Brain microvascular endothelial cell (primary cell): ENCODE measurements around the gene DCPS.
"Not testable (repeated sequence)": the region's sequence is repeated elsewhere in the genome, so short reads cannot be mapped to it uniquely, and the experiment has no call there.

Source experiments
- DNase-seq: peaks from one replicate; pipeline ENCODE4 v3.0.0-alpha.2; 2020
- H3K27ac ChIP-seq: fragments of 250-450 bp; sonication (Bioruptor Pico); 2 replicates; pipeline ENCODE4 v1.5.1; 2020; ENCODE audit warnings: mild to moderate bottlenecking, moderate library complexity
- H3K27me3 ChIP-seq: fragments of 250-450 bp; sonication (Bioruptor Pico); replicated peaks from 2 replicates; pipeline ENCODE4 v1.5.1; 2020; ENCODE audit warnings: mild to moderate bottlenecking
- H3K36me3 ChIP-seq: fragments of 250-450 bp; sonication (Bioruptor Pico); replicated peaks from 2 replicates; pipeline ENCODE4 v1.5.1; 2020; ENCODE audit warnings: mild to moderate bottlenecking
- H3K4me3 ChIP-seq: 2 replicates; pipeline ENCODE4 v1.5.1; 2011; ENCODE audit warnings: low read depth, mild to moderate bottlenecking, control low read depth, low read length, moderate library complexity
- in situ Hi-C: cut with HindIII; loops from 2 replicates; pipeline ENCODE4 v1.10.0; 2017; ENCODE audit warnings: low sequenced_read_pairs, low pct_ligation_motif_present
- TF ChIP-seq, protein P1 (sequence below): IDR thresholded peaks from 2 replicates; pipeline ENCODE4 v1.5.1; 2011; ENCODE audit warnings: low read depth, mild to moderate bottlenecking, moderate library complexity, low read length, control low read depth, inconsistent platforms; ENCODE audit errors: missing control alignments

DCPS gene

DNA sequence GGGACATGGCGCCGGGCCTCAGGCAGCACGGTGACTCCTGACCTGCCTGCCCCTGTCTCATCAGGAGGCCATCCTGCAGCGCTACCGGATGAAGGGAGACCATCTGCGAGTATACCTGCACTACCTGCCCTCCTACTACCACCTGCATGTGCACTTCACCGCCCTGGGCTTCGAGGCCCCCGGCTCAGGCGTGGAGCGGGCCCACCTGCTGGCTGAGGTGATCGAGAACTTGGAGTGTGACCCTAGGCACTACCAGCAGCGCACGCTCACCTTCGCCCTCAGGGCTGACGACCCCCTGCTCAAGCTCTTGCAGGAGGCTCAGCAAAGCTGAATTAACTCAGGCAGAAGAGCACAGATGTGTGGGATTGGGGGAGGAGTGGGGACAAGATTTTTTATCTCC is 41.4 kb downstream of the DCPS start:
- no peak overlapping the region for H3K27ac ChIP-seq
- DNase-seq: no peak
- H3K36me3 ChIP-seq: no peaks in the 10 kb centered on the region
- in situ Hi-C loops: no loop called here
- no peaks in the 10 kb centered on the region for H3K27me3 ChIP-seq
- TF ChIP-seq, protein P1, sequence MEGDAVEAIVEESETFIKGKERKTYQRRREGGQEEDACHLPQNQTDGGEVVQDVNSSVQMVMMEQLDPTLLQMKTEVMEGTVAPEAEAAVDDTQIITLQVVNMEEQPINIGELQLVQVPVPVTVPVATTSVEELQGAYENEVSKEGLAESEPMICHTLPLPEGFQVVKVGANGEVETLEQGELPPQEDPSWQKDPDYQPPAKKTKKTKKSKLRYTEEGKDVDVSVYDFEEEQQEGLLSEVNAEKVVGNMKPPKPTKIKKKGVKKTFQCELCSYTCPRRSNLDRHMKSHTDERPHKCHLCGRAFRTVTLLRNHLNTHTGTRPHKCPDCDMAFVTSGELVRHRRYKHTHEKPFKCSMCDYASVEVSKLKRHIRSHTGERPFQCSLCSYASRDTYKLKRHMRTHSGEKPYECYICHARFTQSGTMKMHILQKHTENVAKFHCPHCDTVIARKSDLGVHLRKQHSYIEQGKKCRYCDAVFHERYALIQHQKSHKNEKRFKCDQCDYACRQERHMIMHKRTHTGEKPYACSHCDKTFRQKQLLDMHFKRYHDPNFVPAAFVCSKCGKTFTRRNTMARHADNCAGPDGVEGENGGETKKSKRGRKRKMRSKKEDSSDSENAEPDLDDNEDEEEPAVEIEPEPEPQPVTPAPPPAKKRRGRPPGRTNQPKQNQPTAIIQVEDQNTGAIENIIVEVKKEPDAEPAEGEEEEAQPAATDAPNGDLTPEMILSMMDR: no peak
- H3K4me3 ChIP-seq: no peak overlapping the region

DNA sequence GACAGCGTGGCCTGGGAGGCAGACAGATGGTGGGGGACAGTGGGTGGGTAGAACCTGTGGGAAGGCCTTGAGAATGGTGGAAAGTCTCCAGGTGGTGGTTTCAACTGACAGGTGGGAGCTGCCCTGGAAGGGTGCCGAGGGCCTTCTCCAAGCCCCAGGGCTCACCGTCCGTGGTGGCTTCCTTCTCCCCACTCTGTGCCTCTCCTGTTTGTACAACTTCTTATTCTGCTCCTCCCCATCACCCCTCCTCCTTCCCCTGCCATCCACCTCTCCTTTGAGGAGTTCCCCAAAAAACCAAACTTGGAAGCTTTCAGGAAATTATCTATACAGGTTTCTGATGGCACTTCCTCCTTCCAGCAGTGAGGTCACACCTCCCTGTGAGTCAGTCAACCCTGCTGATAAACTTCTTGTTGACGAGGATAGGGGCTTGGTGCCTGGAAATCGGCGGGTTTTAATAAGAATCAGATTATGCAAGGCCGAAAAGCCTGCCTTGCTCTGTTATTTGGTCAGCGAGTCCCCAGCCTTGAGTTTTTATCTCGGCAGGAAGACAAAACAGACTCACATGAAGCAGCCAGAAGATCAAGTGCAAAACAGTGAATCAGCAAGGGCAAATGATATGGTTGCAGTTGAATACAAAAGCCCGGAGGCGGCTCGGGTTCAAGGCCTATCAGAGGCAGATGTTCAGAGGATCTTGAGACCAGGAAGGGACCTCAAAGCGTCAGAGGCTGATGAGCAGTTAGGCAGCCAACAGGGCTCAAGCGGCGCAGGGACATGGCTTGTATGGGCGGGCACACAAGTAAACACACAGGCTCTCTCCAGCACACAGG is 42.1 kb downstream of the DCPS start:
- no peak overlapping the region for H3K4me3 ChIP-seq
- no peaks in the 10 kb centered on the region for H3K27me3 ChIP-seq
- in situ Hi-C loops: no loop called here
- no peaks in the 10 kb centered on the region for H3K36me3 ChIP-seq
- H3K27ac ChIP-seq: peak overlapping the region; percentile 72
- TF ChIP-seq, protein P1: no peak
- DNase-seq: peak; percentile 74

DNA sequence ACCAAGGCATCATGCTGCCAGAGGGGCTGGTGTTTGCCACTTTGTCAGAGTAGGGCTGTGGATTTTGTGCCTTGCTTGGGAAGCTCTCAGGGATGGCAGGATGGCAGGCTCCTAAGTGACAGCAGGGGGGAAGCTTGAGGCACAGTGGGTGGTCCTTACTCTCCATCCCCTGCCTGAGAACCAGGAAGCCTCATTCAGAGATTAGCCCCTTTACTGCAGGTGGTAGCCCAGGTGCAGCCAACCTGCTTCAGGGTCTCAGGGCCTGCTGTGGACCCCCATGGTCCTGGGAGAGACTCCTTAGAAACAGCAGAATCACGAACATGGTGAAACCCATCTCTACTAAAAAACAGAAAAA is 42.7 kb downstream of the DCPS start:
- no peaks in the 10 kb centered on the region for H3K27me3 ChIP-seq
- no peak overlapping the region for H3K4me3 ChIP-seq
- no peak for DNase-seq
- no peaks in the 10 kb centered on the region for H3K36me3 ChIP-seq
- in situ Hi-C loops: no loop called here
- peak overlapping the region; percentile 72 for H3K27ac ChIP-seq
- TF ChIP-seq, protein P1: no peak

DNA sequence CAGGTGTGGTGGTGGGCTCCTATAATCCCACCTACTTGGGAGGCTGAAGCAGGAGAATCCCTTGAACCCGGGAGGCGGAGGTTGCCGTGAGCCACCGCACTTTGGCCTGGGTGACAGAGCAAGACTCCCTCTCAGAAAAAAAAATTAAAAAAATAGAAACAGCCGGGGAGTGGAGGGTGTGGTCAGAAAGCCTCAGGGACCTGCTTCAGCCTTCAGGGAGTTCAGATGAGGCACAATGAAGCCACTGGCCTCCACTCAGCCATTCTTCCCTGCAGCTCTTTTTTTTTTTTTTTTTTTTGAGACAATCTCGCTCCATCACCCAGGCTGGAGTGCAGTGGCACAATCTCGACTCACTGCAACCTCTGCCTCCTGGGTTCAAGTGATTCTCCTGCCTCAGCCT is 43.1 kb downstream of the DCPS start:
- H3K4me3 ChIP-seq, H3K27me3 ChIP-seq, in situ Hi-C loops, H3K36me3 ChIP-seq, DNase-seq: not testable (repeated sequence)
- peak overlapping the region; percentile 72 for H3K27ac ChIP-seq

DNA sequence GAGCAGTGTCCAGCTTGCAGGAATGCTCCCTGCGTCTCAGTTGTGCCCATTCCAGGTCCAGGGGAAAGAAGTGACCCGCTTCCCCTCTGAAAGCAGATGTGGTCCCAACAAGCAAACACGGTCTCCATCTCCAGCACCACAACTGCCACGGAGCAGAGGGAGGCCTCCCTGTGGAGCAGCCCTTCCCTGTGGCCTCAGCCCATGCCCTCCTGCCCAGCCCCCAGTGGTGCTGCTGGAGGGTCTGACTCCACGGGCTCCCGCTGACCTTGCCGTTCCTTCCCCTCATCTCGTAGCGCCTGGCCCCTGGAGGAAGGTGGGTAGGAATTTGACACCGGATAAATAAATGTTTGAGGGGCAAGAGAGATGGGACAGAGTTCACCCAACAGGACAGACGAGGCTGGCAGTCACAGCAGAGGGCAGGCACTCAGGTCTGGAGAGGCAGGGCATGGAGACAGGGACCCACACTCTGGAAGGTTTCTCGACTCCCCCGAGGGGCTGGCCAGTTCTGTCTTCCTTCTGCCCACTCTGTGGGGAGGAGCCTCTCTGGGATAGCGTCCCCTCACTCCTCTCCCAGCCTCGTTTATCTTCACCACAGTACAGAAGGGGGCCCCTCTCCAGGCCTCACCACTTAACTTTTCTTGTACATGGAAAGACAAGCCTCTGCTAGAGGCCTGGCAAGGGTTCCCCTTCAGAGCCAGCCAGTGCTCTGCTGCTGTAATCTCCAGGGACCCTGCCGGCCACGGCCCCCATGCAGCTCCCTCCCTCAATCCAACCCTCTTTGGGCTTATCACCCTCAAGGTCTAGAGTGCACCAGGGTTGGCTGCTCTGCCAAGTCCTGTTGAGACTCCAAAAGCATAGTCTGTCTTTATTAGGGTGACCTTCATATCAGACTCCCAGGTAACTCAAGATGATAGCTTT is 44.1 kb downstream of the DCPS start:
- Histone ChIP-seq H3K27me3 (no peaks in the 10 kb centered on the region), H3K27ac (no peak overlapping the region), H3K36me3 (no peaks in the 10 kb centered on the region), H3K4me3 (no peak overlapping the region)
- TF ChIP-seq, protein P1: no peak
- no peak for DNase-seq
- in situ Hi-C loops: no loop called here
